Measurements from ENCODE around the gene FAM3C.

FAM3C gene

DNA sequence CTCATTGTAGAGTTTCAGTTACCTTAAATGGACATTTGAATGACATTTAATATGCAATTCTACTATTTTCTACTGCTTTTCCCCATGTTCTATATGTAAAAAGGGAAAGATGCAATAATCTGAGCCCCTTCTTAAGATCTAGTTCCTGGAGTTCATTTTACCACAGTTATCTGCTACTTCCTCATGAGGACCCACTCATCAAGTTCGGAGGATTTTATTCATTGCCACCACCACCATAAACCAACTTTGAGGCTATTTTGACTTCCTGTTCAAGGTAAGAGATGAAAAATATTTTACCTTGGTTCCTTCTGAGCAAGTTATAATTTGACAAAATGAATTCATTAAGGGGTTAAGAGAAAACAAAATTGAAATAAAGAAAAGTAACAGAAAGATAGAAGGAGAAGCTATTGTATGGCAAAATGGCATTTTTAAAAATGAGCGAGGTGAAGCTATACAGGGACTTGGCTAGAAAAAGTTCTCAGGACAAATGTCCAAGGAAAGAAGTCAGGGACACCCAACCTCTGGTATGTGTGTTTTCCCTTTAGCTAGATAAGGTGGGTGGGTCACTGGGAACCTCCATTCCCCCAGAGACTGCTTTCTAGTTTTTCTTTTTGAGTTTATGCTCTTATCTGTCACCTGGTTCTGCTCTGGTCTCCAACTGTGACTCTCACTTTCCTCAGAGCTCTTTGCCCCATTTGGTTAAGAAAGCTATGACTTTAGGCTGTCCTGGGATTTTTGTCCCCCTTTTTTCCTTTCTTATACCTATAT, 14.9 kb upstream of the FAM3C start:
- no peak for DNase-seq

DNA sequence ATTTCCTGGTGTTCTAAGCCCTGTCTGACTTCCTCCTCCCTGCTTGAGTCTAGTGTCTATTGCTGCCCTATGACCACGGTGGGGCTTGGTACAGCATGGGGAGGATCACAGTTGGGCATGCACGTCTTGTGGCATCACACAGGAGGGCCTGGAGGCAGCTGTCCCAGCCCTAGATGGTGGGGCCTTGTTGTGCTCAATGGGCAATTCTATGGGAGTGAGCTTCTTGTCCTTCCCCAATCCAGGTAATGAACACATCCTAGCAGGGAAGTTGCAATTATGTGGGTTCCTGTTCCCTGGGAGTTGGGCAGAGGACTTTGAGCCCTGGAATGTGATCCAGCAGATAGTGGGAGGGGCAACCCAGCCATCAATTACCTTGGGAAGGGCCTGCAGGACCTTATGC, 10.8 kb upstream of the FAM3C start:
- no peak for DNase-seq

DNA sequence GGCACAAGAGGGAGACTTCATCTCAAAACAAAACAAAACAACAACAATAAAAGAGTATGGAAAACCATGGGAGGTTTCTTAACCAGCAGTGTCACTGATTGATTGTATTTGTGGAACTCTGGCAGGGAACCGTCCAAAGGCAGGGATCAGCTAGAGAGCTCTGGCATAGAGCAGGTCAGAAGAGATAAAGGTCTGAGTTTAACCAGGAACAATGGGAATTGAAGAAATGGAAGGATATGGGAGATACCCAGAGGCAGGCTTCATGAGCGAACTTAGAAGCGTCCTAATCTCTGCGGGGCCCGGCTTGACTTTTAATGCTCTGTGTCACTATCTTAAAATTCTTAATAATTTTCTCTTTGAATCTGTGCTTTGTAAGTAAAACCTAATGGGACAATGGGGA, 10.4 kb upstream of the FAM3C start:
- DNase-seq: no peak

GRCh38 chr7:121404348-121404747, 8.2 kb upstream of the FAM3C start:
- DNase-seq: no peak

DNA sequence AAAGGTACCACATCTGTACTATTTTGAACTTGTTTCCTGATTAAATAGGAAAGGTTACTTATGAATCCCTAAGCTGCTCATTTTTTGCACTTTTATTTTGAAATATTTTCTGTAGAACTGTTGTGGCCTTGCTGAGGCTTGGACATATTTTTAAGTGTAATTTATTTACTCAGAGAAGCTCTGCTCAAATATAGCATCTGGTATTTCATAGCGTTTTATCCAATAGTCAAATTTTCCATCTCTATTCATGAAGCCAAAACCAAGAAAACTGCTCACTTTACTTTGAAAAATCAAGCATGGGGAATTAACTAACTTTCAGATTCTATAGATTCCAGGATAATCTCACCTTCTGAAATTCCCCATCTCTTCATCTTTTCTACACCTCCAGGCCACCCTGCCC, 6.6 kb upstream of the FAM3C start:
- no peak for DNase-seq

DNA sequence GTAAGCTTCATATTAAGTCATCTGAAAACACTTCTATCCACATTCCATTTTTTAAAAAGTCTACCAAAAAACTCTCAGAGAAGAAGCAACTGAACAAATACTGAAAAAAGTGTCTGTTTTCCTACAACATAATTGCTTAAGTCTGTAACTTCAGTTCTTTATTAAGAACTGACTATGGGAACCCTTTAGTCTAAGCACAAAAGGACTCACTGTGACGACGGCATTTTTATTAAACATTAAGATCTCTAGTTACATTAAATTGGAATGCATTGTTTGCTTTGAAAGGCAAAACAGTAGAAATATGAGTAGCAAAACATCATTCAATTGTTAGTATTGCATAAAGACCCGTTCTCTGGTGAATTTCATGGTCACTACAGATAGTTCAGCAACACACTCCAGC, 5.8 kb upstream of the FAM3C start:
- DNase-seq: no peak

GRCh38 chr7:121398246-121398645, 2.1 kb upstream of the FAM3C start:
- DNase-seq: no peak

GRCh38 chr7:121397822-121398221, 1.7 kb upstream of the FAM3C start:
- no peak for DNase-seq

- DNase-seq: no peak
Measured at GRCh38 chr7:121397361-121397760, 1.3 kb upstream of the FAM3C start.

- DNase-seq: peak; percentile 80
Measured at GRCh38 chr7:121395494-121395960, 581 bp downstream of the FAM3C start.

- peak; percentile 21 for DNase-seq
Measured at GRCh38 chr7:121394709-121395140, 1.4 kb downstream of the FAM3C start.

- DNase-seq: no peak
Measured at GRCh38 chr7:121393005-121393366, 3.1 kb downstream of the FAM3C start.

DNA sequence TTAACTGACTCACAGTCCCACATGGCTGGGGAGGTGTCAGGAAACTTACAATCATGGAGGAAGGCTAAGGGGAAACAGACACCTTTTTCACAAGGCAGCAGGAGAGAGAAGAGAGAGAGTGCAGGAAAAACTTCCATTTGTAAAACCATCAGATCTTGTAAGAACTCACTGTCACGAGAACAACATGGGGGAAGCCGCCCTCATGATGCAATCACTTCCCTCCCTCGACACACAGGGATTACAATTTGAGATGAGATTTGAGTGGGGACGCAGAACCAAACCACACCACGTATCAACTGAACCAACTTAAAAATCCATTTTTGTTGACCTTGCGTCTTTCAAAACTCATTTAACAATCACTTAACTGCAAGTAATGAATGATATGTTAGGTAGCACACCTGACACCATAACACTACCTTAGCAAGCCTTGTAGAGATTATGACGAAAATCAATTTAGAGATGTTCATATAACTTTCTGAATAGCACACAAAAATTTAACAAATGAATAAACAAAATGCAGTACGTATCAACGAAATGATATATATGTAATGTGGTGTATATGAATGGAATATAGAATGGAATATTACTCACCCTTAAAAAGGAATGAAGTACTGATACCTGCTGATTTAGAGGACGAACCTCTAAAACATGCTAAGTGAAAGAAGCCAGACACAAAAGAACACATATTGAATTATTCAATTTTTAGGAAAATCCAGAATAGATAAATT, 3.7 kb downstream of the FAM3C start:
- no peak for DNase-seq

- no peak for DNase-seq
Measured at GRCh38 chr7:121391686-121392085, 4.4 kb downstream of the FAM3C start.

- no peak for DNase-seq
Measured at GRCh38 chr7:121390617-121391016, 5.5 kb downstream of the FAM3C start.

- DNase-seq: no peak
Measured at GRCh38 chr7:121390109-121390508, 6.0 kb downstream of the FAM3C start.

DNA sequence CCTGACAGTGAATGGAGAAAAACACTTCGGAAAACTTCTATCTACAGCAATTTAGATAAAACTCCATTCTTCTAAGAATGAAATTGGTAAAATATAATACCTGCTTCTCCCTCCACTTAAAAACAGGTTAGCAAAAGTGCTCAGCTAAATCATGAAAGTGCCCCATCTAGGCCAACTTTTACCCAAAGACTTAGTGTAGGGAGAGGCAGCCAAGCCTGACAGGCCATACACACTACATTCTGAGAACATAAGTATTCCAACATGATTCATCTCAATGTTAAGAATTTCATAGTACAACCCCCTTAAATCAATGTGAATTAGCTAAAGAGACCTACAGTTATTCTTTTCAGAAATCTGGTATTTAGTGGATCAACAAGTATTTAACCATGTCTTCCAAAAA, 7.2 kb downstream of the FAM3C start:
- DNase-seq: no peak

DNA sequence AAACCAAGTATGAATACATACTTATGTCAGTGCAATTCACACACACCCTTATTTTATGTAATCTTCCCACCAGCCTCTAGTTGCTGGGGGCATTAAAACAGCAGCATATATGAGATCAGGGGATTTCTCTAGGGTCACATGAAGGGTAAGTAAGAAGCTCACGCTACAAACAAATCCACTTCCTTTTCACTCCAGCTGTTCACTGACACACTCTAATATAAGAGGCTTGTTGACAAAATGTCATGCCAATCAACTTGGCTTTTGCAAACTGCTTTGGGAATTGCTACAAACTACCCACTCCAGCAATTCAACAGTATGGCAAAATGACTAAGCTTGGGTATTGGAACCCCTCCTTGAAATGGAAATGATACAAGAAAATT, 10.3 kb downstream of the FAM3C start:
- DNase-seq: no peak

- DNase-seq: no peak
Measured at GRCh38 chr7:121385056-121385799, 10.9 kb downstream of the FAM3C start.

GRCh38 chr7:121384265-121384664, 11.8 kb downstream of the FAM3C start:
- DNase-seq: no peak

GRCh38 chr7:121383235-121383910, 12.7 kb downstream of the FAM3C start:
- DNase-seq: no peak

DNA sequence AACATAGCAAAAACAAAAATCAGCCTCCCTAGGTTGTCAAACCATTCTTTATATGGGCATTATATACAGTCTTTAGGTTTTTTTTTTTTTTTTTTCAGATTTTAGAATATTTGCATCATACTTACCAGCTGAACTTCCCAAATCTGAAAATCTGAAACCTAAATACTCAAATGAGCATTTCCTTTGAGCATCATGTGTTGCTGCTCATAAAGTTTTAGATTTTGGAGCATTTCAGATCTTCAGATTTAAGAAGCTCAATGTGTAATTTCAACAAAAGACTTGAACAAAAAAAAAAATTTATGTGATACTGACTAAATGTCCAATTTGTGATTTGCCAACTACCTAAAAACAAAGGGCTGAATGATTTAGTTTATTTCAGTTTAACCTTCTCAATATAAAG, 13.6 kb downstream of the FAM3C start:
- no peak for DNase-seq

DNA sequence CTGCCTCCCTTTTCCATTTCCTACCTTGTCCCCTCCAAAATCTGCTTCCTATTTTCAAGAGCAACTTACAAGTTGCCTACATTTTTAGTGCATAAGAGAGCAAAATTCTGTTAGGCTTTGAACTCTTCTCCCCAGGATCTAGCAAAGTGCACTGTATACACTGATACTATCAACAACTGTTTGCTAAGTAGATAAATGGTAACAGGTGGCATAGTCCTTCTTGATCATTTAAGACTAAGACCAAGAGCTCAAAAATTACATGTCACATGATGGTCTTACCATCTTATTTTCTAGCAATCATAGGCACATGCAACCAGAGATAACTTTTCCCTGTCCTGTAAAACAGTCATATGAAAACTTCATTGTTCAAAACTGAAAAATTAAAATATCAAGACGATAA, 16.2 kb downstream of the FAM3C start:
- no peak for DNase-seq

Data from NK-92 treated with Interleukin-12 subunit alpha and Interleukin-12 subunit beta, amount 100 ng/mL, for 24 hours (cell line).